Gastrocnemius medialis (tissue), 4 donors: ENCODE results near the gene WWOX. TPM values are rescaled to one million over a fixed set of nuclear protein-coding genes. Genes with fewer than 3 reads are reported as not detected.

Source experiments
- ATAC-seq, 2 donors: fragments of 150-250 bp; one replicate each; pipeline ENCODE4 v1.9.1; 2016
- DNase-seq, 2 donors: peaks; one replicate each; pipeline ENCODE4 v3.0.0-alpha.2; 2019
- H3K27ac ChIP-seq, 4 donors: fragments of 200-600 bp; sonication (generic); 1 replicate in 1 of 4; 2 replicates in 3 of 4; pipeline ENCODE4 v1.5.1; 2016 to 2018; ENCODE audit warnings: mild to moderate bottlenecking in 2 of 4, moderate library complexity in 1 of 4
- H3K27me3 ChIP-seq, 3 donors: fragments of 200-600 bp; sonication (generic) in 2 of 3; 1 replicate in 1 of 3; 2 replicates in 2 of 3; pipeline versions ENCODE4 v1.5.1 to v1.6.0; 2016 to 2019; ENCODE audit warnings: mild to moderate bottlenecking in 1 of 3, moderate library complexity in 1 of 3
- H3K36me3 ChIP-seq, 2 donors: fragments of 200-600 bp; sonication (generic) in 1 of 2; one replicate each; pipeline ENCODE4 v1.5.1; 2017 to 2018
- H3K4me1 ChIP-seq, 2 donors: fragments of 200-600 bp; sonication (generic) in 1 of 2; one replicate each; pipeline ENCODE4 v1.5.1; 2016 to 2017; ENCODE audit warnings: mild to moderate bottlenecking in 2 of 2
- H3K4me3 ChIP-seq, 4 donors: fragments of 200-600 bp; sonication (generic) in 3 of 4; 1 replicate in 1 of 4; 2 replicates in 3 of 4; pipeline ENCODE4 v1.5.1; 2016 to 2019; ENCODE audit warnings: mild to moderate bottlenecking in 2 of 4
- H3K9me3 ChIP-seq, 3 donors: fragments of 200-600 bp; sonication (generic) in 2 of 3; 1 replicate in 1 of 3; 2 replicates in 2 of 3; pipeline ENCODE4 v1.5.1; 2016 to 2019
- CTCF ChIP-seq, 5 experiments: fragments of 450-650 bp in 3 of 5; fragments of 200-600 bp in 2 of 5; sonication (generic) in 2 of 5; IDR thresholded peaks in 4 of 5; conservative IDR thresholded peaks in 1 of 5; 1 replicate in 4 of 5; 2 replicates in 1 of 5; pipeline ENCODE4 v1.5.1; 2016 to 2019; ENCODE audit warnings: antibody characterized with exemption in 5 of 5, mild to moderate bottlenecking in 3 of 5, moderate library complexity in 3 of 5
- POLR2A ChIP-seq, 2 donors: fragments of 450-650 bp; IDR thresholded peaks; one replicate each; pipeline ENCODE4 v1.6.1; 2017; ENCODE audit warnings: antibody characterized with exemption in 2 of 2, mild to moderate bottlenecking in 2 of 2, moderate library complexity in 2 of 2
- in situ Hi-C, 4 donors: fragments of 200-750 bp; cut with MboI; loops; one replicate each; pipeline versions ENCODE4 v1.15.0 to v1.8.0; 2017; ENCODE audit warnings: low sequenced_read_pairs in 4 of 4
- intact Hi-C: fragments of 100-400 bp; cut with DNase I; formaldehyde crosslinking; loops from one replicate; pipeline ENCODE4 v1.15.1; 2023; ENCODE audit warnings: low total_unique reads
- total RNA-seq, 4 donors: library from RNA; depleted of rRNA; stranded (reverse); fragments of >200 nt; gene quantifications; one replicate each; pipeline versions ENCODE4 v1.1.0 to v1.2.3, GENCODE V29; 2016

Gene WWOX
- total RNA-seq, 4 donors from 2014 or later = 3.3 to 13.0 (median 6.0) TPM

- TF ChIP-seq CTCF (IDR thresholded peaks at IDR 0.05 in 4 of 5, conservative IDR thresholded peaks at IDR 0.05 in 1 of 5) = no peak
- TF ChIP-seq POLR2A (IDR thresholded peaks at IDR 0.05) = no peak
- in situ Hi-C loops (no loop called here), intact Hi-C loops (no loop called here)
- Histone ChIP-seq H3K9me3 (no peaks in the 10 kb centered on the region), H3K36me3 (no peaks in the 10 kb centered on the region), H3K27me3 (no peaks in the 10 kb centered on the region), H3K4me1 (no peaks in the 10 kb centered on the region), H3K27ac (no peak overlapping the region), H3K4me3 (no peak overlapping the region)
- ATAC-seq = no peak
- no peak for DNase-seq
These were observed 922.7 kb downstream of the WWOX start for GRCh38 chr16:79021991-79022630.

- intact Hi-C loops = no loop called here
- no peak for TF ChIP-seq POLR2A (IDR thresholded peaks at IDR 0.05)
- no peak for TF ChIP-seq CTCF (IDR thresholded peaks at IDR 0.05 in 4 of 5, conservative IDR thresholded peaks at IDR 0.05 in 1 of 5)
- ATAC-seq (no peak), DNase-seq (no peak)
- no peaks in the 10 kb centered on the region for H3K27me3 ChIP-seq
- no peak overlapping the region for H3K27ac ChIP-seq
- no peak overlapping the region for H3K4me3 ChIP-seq
- no peaks in the 10 kb centered on the region for H3K9me3 ChIP-seq
- no peaks in the 10 kb centered on the region for H3K36me3 ChIP-seq
- no peaks in the 10 kb centered on the region for H3K4me1 ChIP-seq
- in situ Hi-C loops = no loop called here
These were observed 926.7 kb downstream of the WWOX start for GRCh38 chr16:79026117-79026516.

GRCh38 chr16:79036541-79036940, 937.1 kb downstream of the WWOX start:
- no peak overlapping the region for H3K4me3 ChIP-seq
- intact Hi-C loops = no loop called here
- H3K9me3 ChIP-seq = no peaks in the 10 kb centered on the region
- no peak for DNase-seq
- H3K4me1 ChIP-seq = peaks cover 0 to 5% of the 10 kb centered on the region in 2 donors
- H3K27ac ChIP-seq = no peak overlapping the region
- in situ Hi-C loops = no loop called here
- H3K27me3 ChIP-seq = no peaks in the 10 kb centered on the region
- no peaks in the 10 kb centered on the region for H3K36me3 ChIP-seq
- no peak for TF ChIP-seq CTCF (IDR thresholded peaks at IDR 0.05 in 4 of 5, conservative IDR thresholded peaks at IDR 0.05 in 1 of 5)
- TF ChIP-seq POLR2A (IDR thresholded peaks at IDR 0.05) = no peak
- ATAC-seq = no peak

GRCh38 chr16:79037521-79038373, 938.3 kb downstream of the WWOX start:
- H3K9me3 ChIP-seq = no peaks in the 10 kb centered on the region
- ATAC-seq (no peak), DNase-seq (no peak)
- TF ChIP-seq CTCF (IDR thresholded peaks at IDR 0.05 in 4 of 5, conservative IDR thresholded peaks at IDR 0.05 in 1 of 5) (no peak), POLR2A (IDR thresholded peaks at IDR 0.05) (no peak)
- intact Hi-C loops (no loop called here), in situ Hi-C loops (no loop called here)
- H3K36me3 ChIP-seq = no peaks in the 10 kb centered on the region
- no peak overlapping the region for H3K4me3 ChIP-seq
- H3K27me3 ChIP-seq = no peaks in the 10 kb centered on the region
- H3K27ac ChIP-seq = no peak overlapping the region
- peaks cover 0 to 5% of the 10 kb centered on the region in 2 donors for H3K4me1 ChIP-seq
